Progenitor cell of endocrine pancreas (in vitro differentiated cells): ENCODE data around the gene MRPL18. TPM values are rescaled to one million over a fixed set of nuclear protein-coding genes. Genes with fewer than 3 reads are reported as not detected.
"Not testable (repeated sequence)": the region's sequence is repeated elsewhere in the genome, so short reads cannot be mapped to it uniquely, and the experiment has no call there.

Experiments used
- DNase-seq: peaks from one replicate; pipeline ENCODE4 v3.0.0; 2021; ENCODE audit warnings: low spot score; ENCODE audit not compliant: unreplicated experiment
- H3K27ac Mint-ChIP-seq: 2 replicates; pipeline ENCODE4 v1.8.0; 2021; ENCODE audit warnings: mild to moderate bottlenecking, moderate library complexity, mixed read lengths
- H3K27me3 Mint-ChIP-seq: 2 replicates; pipeline ENCODE4 v1.8.0; 2021; ENCODE audit warnings: mixed read lengths
- H3K36me3 Mint-ChIP-seq: 2 replicates; pipeline ENCODE4 v1.8.0; 2022; ENCODE audit warnings: mixed read lengths; ENCODE audit not compliant: insufficient read depth
- H3K4me1 Mint-ChIP-seq: 2 replicates; pipeline ENCODE4 v1.8.0; 2021; ENCODE audit warnings: low read depth, mixed read lengths
- H3K4me3 Mint-ChIP-seq: 2 replicates; pipeline ENCODE4 v1.8.0; 2021; ENCODE audit warnings: low read depth, mild to moderate bottlenecking, moderate library complexity, mixed read lengths
- H3K9me3 Mint-ChIP-seq: 2 replicates; pipeline ENCODE4 v1.8.0; 2021; ENCODE audit warnings: low read depth, mixed read lengths
- CTCF ChIP-seq: fragments of 200-600 bp; sonication (generic); IDR thresholded peaks from one replicate; pipeline ENCODE4 v1.5.0; 2021; ENCODE audit warnings: antibody characterized with exemption, mild to moderate bottlenecking; ENCODE audit not compliant: unreplicated experiment
- long read RNA-seq: library from polyadenylated mRNA; unstranded; transcript quantifications from one replicate; pipeline ENCODE4 v2.0.0, GENCODE V29; 2020
- total RNA-seq: library from RNA; stranded (reverse); gene quantifications from 2 replicates; pipeline ENCODE4 v1.2.1, GENCODE V29; 2021

MRPL18 gene
- 45.0 and 45.2 TPM in 2 replicates for total RNA-seq
- long read RNA-seq, transcript MRPL18-201 (4 exons, 978 nt): major isoform, 26 of 35 reads
- long read RNA-seq, partial matches to known transcripts: 1 of 35 reads
- long read RNA-seq, other reads (novel, unspliced or antisense): 7 of 35 reads

GRCh38 chr6:159790149-159790955 lies at the start of gene MRPL18:
MRPL18 (plus strand) TSS chr6:159790467; CDS start chr6:159790588, 121 bp downstream.
- Mint-ChIP-seq H3K4me3 (peak within 1 kb of the TSS; percentile 99), H3K9me3 (no peaks in the 10 kb centered on the region), H3K36me3 (peaks cover 18% of the 10 kb centered on the region), H3K27me3 (no peaks in the 10 kb centered on the region), H3K4me1 (peaks cover 31% of the 10 kb centered on the region), H3K27ac (peak within 1 kb of the TSS; percentile 99)
- peak; percentile 69 for DNase-seq
- TF ChIP-seq CTCF: no peak

- no peak overlapping the region for H3K27ac Mint-ChIP-seq
- H3K27me3 Mint-ChIP-seq: no peaks in the 10 kb centered on the region
- no peak for DNase-seq
- H3K4me1 Mint-ChIP-seq: peaks cover 4% of the 10 kb centered on the region
- H3K4me3 Mint-ChIP-seq: no peak overlapping the region
- no peaks in the 10 kb centered on the region for H3K9me3 Mint-ChIP-seq
- no peak for TF ChIP-seq CTCF
- peaks cover 33% of the 10 kb centered on the region for H3K36me3 Mint-ChIP-seq
These were observed 48.1 kb upstream of the MRPL18 start for GRCh38 chr6:159742165-159742564.

- Mint-ChIP-seq H3K36me3 (peaks cover 47% of the 10 kb centered on the region), H3K4me1 (peaks cover 4% of the 10 kb centered on the region)
These were observed 45.2 kb upstream of the MRPL18 start for GRCh38 chr6:159745081-159745480.

GRCh38 chr6:159746759-159747158 lies 43.5 kb upstream of the MRPL18 start:
- H3K4me1 Mint-ChIP-seq: peaks cover 4% of the 10 kb centered on the region
- H3K27me3 Mint-ChIP-seq: no peaks in the 10 kb centered on the region
- DNase-seq: no peak
- no peak for TF ChIP-seq CTCF
- no peak overlapping the region for H3K4me3 Mint-ChIP-seq
- no peak overlapping the region for H3K27ac Mint-ChIP-seq
- H3K36me3 Mint-ChIP-seq: peaks cover 43% of the 10 kb centered on the region
- H3K9me3 Mint-ChIP-seq: no peaks in the 10 kb centered on the region

More at GRCh38 chr6:159745081-159745480, 45.2 kb upstream of the MRPL18 start:
- TF ChIP-seq CTCF: no peak
- Mint-ChIP-seq H3K4me3 (no peak overlapping the region), H3K9me3 (no peaks in the 10 kb centered on the region), H3K27me3 (no peaks in the 10 kb centered on the region), H3K27ac (no peak overlapping the region)
- DNase-seq: no peak

- not testable (repeated sequence) for H3K4me1 Mint-ChIP-seq, H3K9me3 Mint-ChIP-seq, DNase-seq, H3K27me3 Mint-ChIP-seq, H3K4me3 Mint-ChIP-seq, H3K27ac Mint-ChIP-seq
- peaks cover 42% of the 10 kb centered on the region for H3K36me3 Mint-ChIP-seq
These were observed 42.1 kb upstream of the MRPL18 start for GRCh38 chr6:159748127-159748526.

- Mint-ChIP-seq H3K4me3 (no peak overlapping the region), H3K9me3 (no peaks in the 10 kb centered on the region), H3K27me3 (no peaks in the 10 kb centered on the region), H3K36me3 (peaks cover 37% of the 10 kb centered on the region), H3K27ac (no peak overlapping the region), H3K4me1 (no peaks in the 10 kb centered on the region)
- no peak for TF ChIP-seq CTCF
- DNase-seq: no peak
These were observed 38.8 kb upstream of the MRPL18 start for GRCh38 chr6:159751448-159751847.
